Gastrocnemius medialis (tissue), 4 donors: ENCODE measurements around the gene ENOX1. TPM values are rescaled to one million over a fixed set of nuclear protein-coding genes. Genes with fewer than 3 reads are reported as not detected.

Source experiments
- ATAC-seq, 2 donors: fragments of 150-250 bp; one replicate each; pipeline ENCODE4 v1.9.1; 2016
- DNase-seq, 2 donors: peaks; one replicate each; pipeline ENCODE4 v3.0.0-alpha.2; 2019
- H3K27ac ChIP-seq, 4 donors: fragments of 200-600 bp; sonication (generic); 1 replicate in 1 of 4; 2 replicates in 3 of 4; pipeline ENCODE4 v1.5.1; 2016 to 2018; ENCODE audit warnings: mild to moderate bottlenecking in 2 of 4, moderate library complexity in 1 of 4
- H3K27me3 ChIP-seq, 3 donors: fragments of 200-600 bp; sonication (generic) in 2 of 3; 1 replicate in 1 of 3; 2 replicates in 2 of 3; pipeline versions ENCODE4 v1.5.1 to v1.6.0; 2016 to 2019; ENCODE audit warnings: mild to moderate bottlenecking in 1 of 3, moderate library complexity in 1 of 3
- H3K36me3 ChIP-seq, 2 donors: fragments of 200-600 bp; sonication (generic) in 1 of 2; one replicate each; pipeline ENCODE4 v1.5.1; 2017 to 2018
- H3K4me1 ChIP-seq, 2 donors: fragments of 200-600 bp; sonication (generic) in 1 of 2; one replicate each; pipeline ENCODE4 v1.5.1; 2016 to 2017; ENCODE audit warnings: mild to moderate bottlenecking in 2 of 2
- H3K4me3 ChIP-seq, 4 donors: fragments of 200-600 bp; sonication (generic) in 3 of 4; 1 replicate in 1 of 4; 2 replicates in 3 of 4; pipeline ENCODE4 v1.5.1; 2016 to 2019; ENCODE audit warnings: mild to moderate bottlenecking in 2 of 4
- H3K9me3 ChIP-seq, 3 donors: fragments of 200-600 bp; sonication (generic) in 2 of 3; 1 replicate in 1 of 3; 2 replicates in 2 of 3; pipeline ENCODE4 v1.5.1; 2016 to 2019
- POLR2A ChIP-seq, 2 donors: fragments of 450-650 bp; IDR thresholded peaks; one replicate each; pipeline ENCODE4 v1.6.1; 2017; ENCODE audit warnings: antibody characterized with exemption in 2 of 2, mild to moderate bottlenecking in 2 of 2, moderate library complexity in 2 of 2
- in situ Hi-C, 4 donors: fragments of 200-750 bp; cut with MboI; loops; one replicate each; pipeline versions ENCODE4 v1.15.0 to v1.8.0; 2017; ENCODE audit warnings: low sequenced_read_pairs in 4 of 4
- intact Hi-C: fragments of 100-400 bp; cut with DNase I; formaldehyde crosslinking; loops from one replicate; pipeline ENCODE4 v1.15.1; 2023; ENCODE audit warnings: low total_unique reads
- total RNA-seq, 4 donors: library from RNA; depleted of rRNA; stranded (reverse); fragments of >200 nt; gene quantifications; one replicate each; pipeline versions ENCODE4 v1.1.0 to v1.2.3, GENCODE V29; 2016
- TF ChIP-seq, protein P1 (sequence below), 5 experiments: fragments of 450-650 bp in 3 of 5; fragments of 200-600 bp in 2 of 5; sonication (generic) in 2 of 5; IDR thresholded peaks in 4 of 5; conservative IDR thresholded peaks in 1 of 5; 1 replicate in 4 of 5; 2 replicates in 1 of 5; pipeline ENCODE4 v1.5.1; 2016 to 2019; ENCODE audit warnings: antibody characterized with exemption in 5 of 5, mild to moderate bottlenecking in 3 of 5, moderate library complexity in 3 of 5

Gene ENOX1
- total RNA-seq, 4 donors from 2014 or later: 0.46 to 3.5 (median 1.8) TPM

GRCh38 chr13:43580280-43580679 lies 206.5 kb downstream of the ENOX1 start:
- ATAC-seq: no peak

GRCh38 chr13:43579321-43579720 lies 207.5 kb downstream of the ENOX1 start:
- no peak overlapping the region for H3K4me3 ChIP-seq
- ATAC-seq (no peak), DNase-seq (no peak)
- no peaks in the 10 kb centered on the region for H3K9me3 ChIP-seq
- TF ChIP-seq POLR2A (IDR thresholded peaks at IDR 0.05): no peak
- TF ChIP-seq, protein P1, sequence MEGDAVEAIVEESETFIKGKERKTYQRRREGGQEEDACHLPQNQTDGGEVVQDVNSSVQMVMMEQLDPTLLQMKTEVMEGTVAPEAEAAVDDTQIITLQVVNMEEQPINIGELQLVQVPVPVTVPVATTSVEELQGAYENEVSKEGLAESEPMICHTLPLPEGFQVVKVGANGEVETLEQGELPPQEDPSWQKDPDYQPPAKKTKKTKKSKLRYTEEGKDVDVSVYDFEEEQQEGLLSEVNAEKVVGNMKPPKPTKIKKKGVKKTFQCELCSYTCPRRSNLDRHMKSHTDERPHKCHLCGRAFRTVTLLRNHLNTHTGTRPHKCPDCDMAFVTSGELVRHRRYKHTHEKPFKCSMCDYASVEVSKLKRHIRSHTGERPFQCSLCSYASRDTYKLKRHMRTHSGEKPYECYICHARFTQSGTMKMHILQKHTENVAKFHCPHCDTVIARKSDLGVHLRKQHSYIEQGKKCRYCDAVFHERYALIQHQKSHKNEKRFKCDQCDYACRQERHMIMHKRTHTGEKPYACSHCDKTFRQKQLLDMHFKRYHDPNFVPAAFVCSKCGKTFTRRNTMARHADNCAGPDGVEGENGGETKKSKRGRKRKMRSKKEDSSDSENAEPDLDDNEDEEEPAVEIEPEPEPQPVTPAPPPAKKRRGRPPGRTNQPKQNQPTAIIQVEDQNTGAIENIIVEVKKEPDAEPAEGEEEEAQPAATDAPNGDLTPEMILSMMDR (IDR thresholded peaks at IDR 0.05 in 4 of 5, conservative IDR thresholded peaks at IDR 0.05 in 1 of 5): no peak
- no peak overlapping the region for H3K27ac ChIP-seq
- no peaks in the 10 kb centered on the region for H3K4me1 ChIP-seq
- H3K27me3 ChIP-seq: no peaks in the 10 kb centered on the region
- no peaks in the 10 kb centered on the region for H3K36me3 ChIP-seq
- intact Hi-C loops (no loop called here), in situ Hi-C loops (no loop called here)

More at GRCh38 chr13:43580280-43580679, 206.5 kb downstream of the ENOX1 start:
- Histone ChIP-seq H3K9me3 (no peaks in the 10 kb centered on the region), H3K36me3 (no peaks in the 10 kb centered on the region), H3K27me3 (no peaks in the 10 kb centered on the region), H3K27ac (no peak overlapping the region), H3K4me3 (no peak overlapping the region), H3K4me1 (no peaks in the 10 kb centered on the region)
- no peak for TF ChIP-seq POLR2A (IDR thresholded peaks at IDR 0.05)
- TF ChIP-seq, protein P1 (IDR thresholded peaks at IDR 0.05 in 4 of 5, conservative IDR thresholded peaks at IDR 0.05 in 1 of 5): no peak
- DNase-seq: no peak
- in situ Hi-C loops: no loop called here
- intact Hi-C loops: no loop called here

- ATAC-seq: no peak
- no peak overlapping the region for H3K27ac ChIP-seq
- H3K36me3 ChIP-seq: no peaks in the 10 kb centered on the region
- TF ChIP-seq POLR2A (IDR thresholded peaks at IDR 0.05): no peak
- TF ChIP-seq, protein P1 (IDR thresholded peaks at IDR 0.05 in 4 of 5, conservative IDR thresholded peaks at IDR 0.05 in 1 of 5): no peak
- H3K27me3 ChIP-seq: no peaks in the 10 kb centered on the region
- in situ Hi-C loops: no loop called here
- no peak for DNase-seq
- intact Hi-C loops: no loop called here
- no peak overlapping the region for H3K4me3 ChIP-seq
- H3K4me1 ChIP-seq: no peaks in the 10 kb centered on the region
- H3K9me3 ChIP-seq: no peaks in the 10 kb centered on the region
Observed at GRCh38 chr13:43574605-43575004, 212.2 kb downstream of the ENOX1 start.

GRCh38 chr13:43573802-43574514 lies 212.8 kb downstream of the ENOX1 start:
- H3K4me3 ChIP-seq: no peak overlapping the region
- H3K36me3 ChIP-seq: no peaks in the 10 kb centered on the region
- H3K4me1 ChIP-seq: no peaks in the 10 kb centered on the region
- TF ChIP-seq, protein P1 (IDR thresholded peaks at IDR 0.05 in 4 of 5, conservative IDR thresholded peaks at IDR 0.05 in 1 of 5): no peak
- no peak for TF ChIP-seq POLR2A (IDR thresholded peaks at IDR 0.05)
- H3K27ac ChIP-seq: no peak overlapping the region
- ATAC-seq: no peak
- intact Hi-C loops (no loop called here), in situ Hi-C loops (no loop called here)
- no peak for DNase-seq
- H3K9me3 ChIP-seq: no peaks in the 10 kb centered on the region
- no peaks in the 10 kb centered on the region for H3K27me3 ChIP-seq

DNA sequence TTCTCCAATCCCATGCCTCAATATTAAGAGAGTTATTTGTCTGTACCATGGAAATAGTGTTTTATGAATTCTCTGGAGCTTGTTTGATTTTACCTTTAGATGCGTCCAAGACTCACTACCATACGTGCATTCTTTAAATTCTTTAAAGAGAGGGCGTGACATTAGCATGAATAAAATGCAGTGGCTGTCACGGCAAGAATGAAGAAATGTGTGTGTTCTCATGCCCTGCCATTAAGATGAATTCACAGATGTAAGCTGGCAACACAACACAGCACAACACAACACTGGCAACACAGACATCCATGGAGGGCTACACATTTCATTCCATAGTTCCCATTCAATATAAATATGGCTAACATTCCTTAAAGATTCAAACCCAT lies 213.4 kb downstream of the ENOX1 start:
- in situ Hi-C loops (no loop called here), intact Hi-C loops (no loop called here)
- Histone ChIP-seq H3K27ac (no peak overlapping the region), H3K4me3 (no peak overlapping the region), H3K9me3 (no peaks in the 10 kb centered on the region), H3K4me1 (no peaks in the 10 kb centered on the region), H3K36me3 (no peaks in the 10 kb centered on the region), H3K27me3 (no peaks in the 10 kb centered on the region)
- DNase-seq: no peak
- no peak for TF ChIP-seq POLR2A (IDR thresholded peaks at IDR 0.05)
- TF ChIP-seq, protein P1 (IDR thresholded peaks at IDR 0.05 in 4 of 5, conservative IDR thresholded peaks at IDR 0.05 in 1 of 5): no peak
- no peak for ATAC-seq
